GM23248 (cell line): ENCODE data around the gene CLMP.

Experiments used
- EZH2 ChIP-seq: fragments of 200-600 bp; sonication (generic); IDR thresholded peaks from 2 replicates; pipeline ENCODE4 v1.6.1; 2018; ENCODE audit warnings: antibody characterized with exemption, mild to moderate bottlenecking; ENCODE audit not compliant: insufficient read depth, poor library complexity, severe bottlenecking
- EZH2phosphoT487 ChIP-seq: fragments of 200-600 bp; sonication (generic); IDR thresholded peaks from 2 replicates; pipeline ENCODE4 v1.6.1; 2018; ENCODE audit warnings: antibody characterized with exemption, moderate library complexity, mild to moderate bottlenecking, low read depth; ENCODE audit not compliant: insufficient read depth

- TF ChIP-seq EZH2phosphoT487 (no peak), EZH2 (no peak)
These were observed 1.1 kb upstream of the CLMP start for GRCh38 chr11:123196060-123196714.
